HCT116 (cell line): ENCODE data around the gene SLC35E2B.

Experiments used
- CTCF ChIP-seq, 3 experiments: fragments of 200-600 bp in 1 of 3; sonication (generic) in 1 of 3; IDR thresholded peaks in 2 of 3; conservative IDR thresholded peaks in 1 of 3; 2 replicates each; pipeline ENCODE4 v1.5.1; 2012 to 2017; ENCODE audit warnings: low read depth in 2 of 3, low read length in 2 of 3, antibody characterized with exemption in 1 of 3, borderline replicate concordance in 1 of 3, control low read depth in 1 of 3, mild to moderate bottlenecking in 1 of 3, mixed read lengths in 1 of 3, mixed run types in 1 of 3, moderate library complexity in 1 of 3; ENCODE audit not compliant: insufficient read depth in 1 of 3
- EZH2 ChIP-seq: fragments of 200-600 bp; sonication (generic); IDR thresholded peaks from 2 replicates; pipeline ENCODE4 v1.6.1; 2017; ENCODE audit warnings: antibody characterized with exemption, mixed run types
- FOSL1 ChIP-seq: IDR thresholded peaks from 2 replicates; pipeline ENCODE4 v1.6.1; 2012; ENCODE audit warnings: low read depth
- POLR2A ChIP-seq: IDR thresholded peaks from 2 replicates; pipeline ENCODE4 v1.7.0; 2011; ENCODE audit warnings: borderline replicate concordance; ENCODE audit not compliant: insufficient read depth, insufficient read length; ENCODE audit errors: extremely low read depth
- RAD21 ChIP-seq: IDR thresholded peaks from 2 replicates; pipeline ENCODE4 v1.6.1; 2012; ENCODE audit warnings: low read depth, mild to moderate bottlenecking
- REST ChIP-seq: IDR thresholded peaks from 2 replicates; pipeline ENCODE4 v1.6.1; 2012; ENCODE audit warnings: low read depth
- SP1 ChIP-seq: IDR thresholded peaks from 2 replicates; pipeline ENCODE4 v1.6.1; 2012; ENCODE audit warnings: low read depth
- SRF ChIP-seq: IDR thresholded peaks from 2 replicates; pipeline ENCODE4 v1.6.1; 2012; ENCODE audit warnings: low read depth
- YY1 ChIP-seq: IDR thresholded peaks from 2 replicates; pipeline ENCODE4 v1.6.1; 2011; ENCODE audit warnings: low read length, low read depth, moderate library complexity, mild to moderate bottlenecking; ENCODE audit not compliant: insufficient replicate concordance; ENCODE audit errors: extremely low read depth
- ZBTB33 ChIP-seq: IDR thresholded peaks from 2 replicates; pipeline ENCODE4 v1.6.1; 2011; ENCODE audit warnings: mild to moderate bottlenecking, low read length, moderate library complexity; ENCODE audit not compliant: insufficient replicate concordance; ENCODE audit errors: extremely low read depth
- ZNF274 ChIP-seq: fragments of 200-500 bp; sonication (Bioruptor generic); IDR thresholded peaks from 2 replicates; pipeline ENCODE4 v1.6.1; 2014; ENCODE audit warnings: mild to moderate bottlenecking, low read depth, low read length, inconsistent platforms

GRCh38 chr1:1620433-1621139, 72.0 kb downstream of the SLC35E2B start:
- TF ChIP-seq REST: no peak
- no peak for TF ChIP-seq SRF
- TF ChIP-seq CTCF (IDR thresholded peaks at IDR 0.05 in 2 of 3, conservative IDR thresholded peaks at IDR 0.05 in 1 of 3; ENCODE audit: borderline replicate concordance in 1 of 3, insufficient read depth in 1 of 3, low read depth in 2 of 3, low read length in 2 of 3): no peak
- no peak for TF ChIP-seq RAD21
- TF ChIP-seq POLR2A: no peak
- TF ChIP-seq SP1: no peak
- no peak for TF ChIP-seq FOSL1
- no peak for TF ChIP-seq ZBTB33
- TF ChIP-seq ZNF274: no peak
- TF ChIP-seq YY1: no peak
- no peak for TF ChIP-seq EZH2
